GM23248 (cell line): Measurements from ENCODE around the gene CCDC169. TPM values are rescaled to one million over a fixed set of nuclear protein-coding genes. Genes with fewer than 3 reads are reported as not detected.
"Not testable (repeated sequence)": the region's sequence is repeated elsewhere in the genome, so short reads cannot be mapped to it uniquely, and the experiment has no call there.

Source experiments
- DNase-seq: peaks from one replicate; pipeline ENCODE4 v3.0.0-alpha.2; 2015
- H2AFZ ChIP-seq: fragments of 200-600 bp; sonication (generic); 2 replicates; pipeline ENCODE4 v1.6.1; 2016; ENCODE audit warnings: antibody characterized with exemption
- H3F3A ChIP-seq: fragments of 200-600 bp; sonication (generic); 2 replicates; pipeline ENCODE4 v1.6.1; 2016; ENCODE audit warnings: mild to moderate bottlenecking, antibody characterized with exemption, mixed run types; ENCODE audit not compliant: insufficient read depth
- H3K27ac ChIP-seq: fragments of 200-600 bp; sonication (generic); 2 replicates; pipeline ENCODE4 v1.5.1; 2016; ENCODE audit warnings: mild to moderate bottlenecking
- H3K27me3 ChIP-seq: fragments of 200-600 bp; sonication (generic); replicated peaks from 2 replicates; pipeline ENCODE4 v1.6.1; 2016; ENCODE audit warnings: mild to moderate bottlenecking; ENCODE audit not compliant: insufficient read depth
- H3K36me3 ChIP-seq: fragments of 200-600 bp; sonication (generic); 2 replicates; pipeline ENCODE4 v1.6.1; 2016; ENCODE audit warnings: low read depth, mild to moderate bottlenecking
- H3K4me1 ChIP-seq: fragments of 200-600 bp; sonication (generic); 2 replicates; pipeline ENCODE4 v1.6.1; 2016; ENCODE audit warnings: mild to moderate bottlenecking; ENCODE audit not compliant: insufficient read depth
- H3K4me2 ChIP-seq: fragments of 200-600 bp; sonication (generic); one replicate; pipeline ENCODE4 v1.6.1; 2016; ENCODE audit warnings: mild to moderate bottlenecking; ENCODE audit not compliant: unreplicated experiment
- H3K4me3 ChIP-seq: fragments of 200-600 bp; sonication (generic); 2 replicates; pipeline ENCODE4 v1.5.1; 2016; ENCODE audit warnings: mild to moderate bottlenecking
- H3K79me2 ChIP-seq: fragments of 200-600 bp; sonication (generic); 2 replicates; pipeline ENCODE4 v1.6.1; 2016; ENCODE audit warnings: mild to moderate bottlenecking; ENCODE audit not compliant: insufficient read depth
- H3K9ac ChIP-seq: fragments of 200-600 bp; sonication (generic); 2 replicates; pipeline ENCODE4 v1.6.1; 2016; ENCODE audit warnings: mild to moderate bottlenecking
- H3K9me2 ChIP-seq: fragments of 200-600 bp; sonication (generic); 2 replicates; pipeline ENCODE4 v1.6.1; 2016; ENCODE audit warnings: mixed run types, mild to moderate bottlenecking, moderate library complexity; ENCODE audit not compliant: insufficient read depth
- H3K9me3 ChIP-seq: fragments of 200-600 bp; sonication (generic); one replicate; pipeline ENCODE4 v1.6.1; 2017; ENCODE audit warnings: low read depth
- H4K20me1 ChIP-seq: fragments of 200-600 bp; sonication (generic); 2 replicates; pipeline ENCODE4 v1.6.0; 2016; ENCODE audit not compliant: insufficient read depth
- EZH2 ChIP-seq: fragments of 200-600 bp; sonication (generic); IDR thresholded peaks from 2 replicates; pipeline ENCODE4 v1.6.1; 2018; ENCODE audit warnings: antibody characterized with exemption, mild to moderate bottlenecking; ENCODE audit not compliant: insufficient read depth, poor library complexity, severe bottlenecking
- EZH2phosphoT487 ChIP-seq: fragments of 200-600 bp; sonication (generic); IDR thresholded peaks from 2 replicates; pipeline ENCODE4 v1.6.1; 2018; ENCODE audit warnings: antibody characterized with exemption, moderate library complexity, mild to moderate bottlenecking, low read depth; ENCODE audit not compliant: insufficient read depth
- WGBS, 2 experiments: methylation state at CpG; one replicate each; pipeline ENCODE4 v1.1.6; 2015 to 2017; ENCODE audit warnings: low lambda C conversion rate in 2 of 2, low coverage in 1 of 2; ENCODE audit errors: missing lambda C conversion rate in 2 of 2; 5-methylcytosine and 5-hydroxymethylcytosine counted together
- in situ Hi-C: fragments of 300-500 bp; cut with MboI; formaldehyde crosslinking; loops from 2 replicates; pipeline ENCODE4 v1.15.0; 2020
- polyA plus RNA-seq: library from polyadenylated mRNA; unstranded; fragments of >200 nt; fragmentation: Nextera tagmentation; extraction: Ambion mirVana; gene quantifications from 2 replicates; pipeline ENCODE4 v1.2.1, GENCODE V29; 2016
- total RNA-seq: library from RNA; depleted of rRNA; stranded (reverse); fragments of >200 nt; shearing (Covaris generic); gene quantifications from 2 replicates; pipeline ENCODE4 v1.2.3, GENCODE V29; 2014

CCDC169 gene
- total and polyA plus RNA-seq, 2 experiments from 2014 or later = 0.22 to 0.63 TPM

DNA sequence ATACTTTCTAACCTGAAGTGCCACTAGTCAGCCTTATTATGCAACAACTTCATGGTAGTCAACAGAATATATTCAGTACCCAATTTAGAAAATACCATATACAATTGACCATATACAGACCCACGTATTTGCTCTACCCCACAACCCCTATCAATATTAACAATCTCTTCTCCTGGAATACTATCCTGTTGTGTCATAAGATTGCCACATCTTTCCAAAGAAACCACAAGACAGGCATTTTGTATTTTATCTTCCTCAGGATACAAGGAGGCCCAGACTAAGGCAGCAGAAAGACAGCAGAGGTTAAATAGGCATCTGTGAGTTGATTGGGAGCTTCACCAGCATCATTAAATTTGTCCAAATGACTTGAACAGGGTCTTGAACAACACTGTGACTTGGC lies 44.1 kb upstream of the CCDC169 start:
- Histone ChIP-seq H3K4me1 (peaks cover 36% of the 10 kb centered on the region), H3K36me3 (no peaks in the 10 kb centered on the region), H3K9me2 (no peaks in the 10 kb centered on the region), H2AFZ (no peak overlapping the region), H4K20me1 (peaks cover 5% of the 10 kb centered on the region; the same call in 1 of the 2 replicates), H3K9ac (no peak overlapping the region), H3K9me3 (no peaks in the 10 kb centered on the region), H3K4me3 (0 out of 2 replicates have a peak overlapping the region, but pooled peaks have one; percentile 1), H3K79me2 (peaks cover 86% of the 10 kb centered on the region), H3K4me2 (peak overlapping the region; percentile 23), H3K27ac (peak overlapping the region; percentile 8), H3F3A (peaks cover 16% of the 10 kb centered on the region), H3K27me3 (no peaks in the 10 kb centered on the region)
- WGBS, 2 experiments = 5 to 24% methylated on average over 1 of the region's 1 CpG
- TF ChIP-seq EZH2 (no peak), EZH2phosphoT487 (no peak)
- DNase-seq = peak; percentile 55
- in situ Hi-C loops = no loop called here

DNA sequence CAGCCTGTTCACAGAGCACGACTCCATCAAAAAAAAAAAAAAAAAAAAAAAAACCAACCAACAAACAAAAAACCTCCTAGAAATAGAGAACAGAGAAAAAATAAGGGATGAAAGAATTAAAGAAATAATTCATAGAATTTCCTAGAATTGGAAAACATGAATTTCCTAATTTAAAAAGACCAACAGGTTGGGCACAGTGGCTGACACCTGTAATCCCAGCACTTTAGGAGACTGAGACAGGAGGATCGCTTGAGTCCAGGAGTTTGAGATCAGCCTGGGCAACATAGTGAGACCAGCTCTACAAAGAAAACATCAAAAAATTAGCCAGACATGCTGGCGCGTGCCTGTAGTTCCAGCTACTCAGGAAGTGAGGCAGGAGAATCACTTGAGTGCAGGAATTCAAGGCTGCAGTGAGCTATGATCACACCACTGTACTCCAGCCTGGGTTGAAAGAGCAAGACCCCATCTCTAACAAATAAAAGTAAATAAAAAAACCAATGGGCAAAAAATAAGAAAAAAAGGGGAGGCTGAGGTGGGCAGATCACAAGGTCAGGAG lies 42.1 kb upstream of the CCDC169 start:
- Histone ChIP-seq H3K27me3 (no peaks in the 10 kb centered on the region), H3K4me1 (peaks cover 36% of the 10 kb centered on the region), H3K36me3 (peaks cover 5% of the 10 kb centered on the region; the same call in 1 of the 2 replicates), H3K4me3 (no peak overlapping the region), H3K4me2 (no peak overlapping the region), H3K9me3 (no peaks in the 10 kb centered on the region), H3K79me2 (peaks cover 100% of the 10 kb centered on the region), H4K20me1 (peaks cover 5% of the 10 kb centered on the region; the same call in 1 of the 2 replicates), H3F3A (peaks cover 9% of the 10 kb centered on the region; the same call in 1 of the 2 replicates), H2AFZ (no peak overlapping the region), H3K27ac (no peak overlapping the region), H3K9ac (no peak overlapping the region), H3K9me2 (no peaks in the 10 kb centered on the region)
- 97 to 98% methylated on average over 4 of the region's 4 CpGs for WGBS, 2 experiments
- TF ChIP-seq EZH2phosphoT487 (no peak), EZH2 (no peak)
- in situ Hi-C loops = no loop called here
- DNase-seq = no peak

DNA sequence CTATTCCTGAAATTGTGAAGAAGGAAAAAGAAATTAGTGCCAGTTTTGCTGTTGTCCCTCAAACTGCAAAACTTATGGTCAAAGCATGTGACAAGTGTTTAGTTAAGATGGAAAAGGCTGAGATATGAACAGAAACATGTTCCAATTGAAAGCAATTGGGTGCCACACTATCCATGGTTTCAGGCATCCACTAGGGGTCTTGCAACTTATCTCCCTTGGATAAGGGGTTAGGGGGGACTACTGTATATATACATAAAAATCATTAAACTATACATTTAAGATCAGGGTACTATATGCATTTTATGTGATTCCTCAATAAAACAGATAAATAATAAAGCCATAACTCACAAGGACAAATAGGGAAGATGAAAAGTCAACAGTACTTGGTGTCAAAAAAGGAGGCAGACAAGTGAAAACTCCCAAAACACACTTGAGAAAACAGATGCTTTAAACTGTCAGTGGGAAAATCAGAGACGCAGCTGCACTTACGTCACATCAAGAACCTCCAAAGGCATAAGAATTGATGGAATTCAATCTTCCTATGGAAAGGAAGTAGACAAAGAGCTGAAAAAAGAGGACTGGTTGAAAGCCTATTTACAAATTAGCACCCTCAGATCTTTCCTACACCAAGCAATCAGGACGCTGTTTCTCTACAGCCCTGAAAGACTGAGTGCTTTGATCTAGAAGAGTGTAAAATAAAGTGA lies 40.5 kb upstream of the CCDC169 start:
- H3K9ac ChIP-seq = no peak overlapping the region
- H3K27me3 ChIP-seq = no peaks in the 10 kb centered on the region
- peaks cover 100% of the 10 kb centered on the region for H3K79me2 ChIP-seq
- 75 to 76% methylated on average over 3 of the region's 3 CpGs for WGBS, 2 experiments
- H3K4me2 ChIP-seq = no peak overlapping the region
- in situ Hi-C loops = no loop called here
- H3K36me3 ChIP-seq = peaks cover 9% of the 10 kb centered on the region; the same call in 1 of the 2 replicates
- peaks cover 5% of the 10 kb centered on the region; the same call in 1 of the 2 replicates for H4K20me1 ChIP-seq
- no peaks in the 10 kb centered on the region for H3K9me2 ChIP-seq
- no peak overlapping the region for H3K4me3 ChIP-seq
- no peaks in the 10 kb centered on the region for H3K9me3 ChIP-seq
- no peak overlapping the region for H2AFZ ChIP-seq
- H3F3A ChIP-seq = peaks cover 4% of the 10 kb centered on the region; the same call in 1 of the 2 replicates
- H3K27ac ChIP-seq = no peak overlapping the region
- TF ChIP-seq EZH2phosphoT487 (no peak), EZH2 (no peak)
- peaks cover 31% of the 10 kb centered on the region for H3K4me1 ChIP-seq
- no peak for DNase-seq

- peak; percentile 66 for DNase-seq
- in situ Hi-C loops = no loop called here
Measured at GRCh38 chr13:36332986-36333385, 35.4 kb upstream of the CCDC169 start.

DNA sequence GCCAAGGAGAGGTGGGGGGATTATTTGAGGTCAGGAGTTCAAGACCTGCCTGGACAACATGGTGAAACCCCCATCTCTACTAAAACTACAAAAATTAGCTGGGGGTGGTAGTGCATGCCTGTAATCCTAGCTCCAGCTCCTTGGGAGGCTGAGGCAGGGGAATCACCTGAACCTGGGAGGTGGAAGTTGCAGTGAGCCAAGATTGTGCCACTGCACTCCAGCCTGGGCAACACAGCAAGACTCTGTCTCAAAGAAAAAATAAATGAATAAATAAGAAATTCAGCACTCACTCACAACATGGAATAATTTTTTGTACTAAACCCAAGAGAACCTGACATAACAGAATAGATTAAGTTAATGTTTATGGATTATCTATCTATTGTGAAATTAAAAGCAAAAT lies 34.6 kb upstream of the CCDC169 start:
- H3K4me1 ChIP-seq = peaks cover 18% of the 10 kb centered on the region
- peak overlapping the region; percentile 55 for H3K4me2 ChIP-seq
- peaks cover 46% of the 10 kb centered on the region for H3K36me3 ChIP-seq
- DNase-seq, H4K20me1 ChIP-seq, H3K9me2 ChIP-seq, H2AFZ ChIP-seq, H3F3A ChIP-seq, H3K9ac ChIP-seq, H3K27me3 ChIP-seq, H3K4me3 ChIP-seq, in situ Hi-C loops, H3K9me3 ChIP-seq: not testable (repeated sequence)
- peak overlapping the region; percentile 21; the same call in 1 of the 2 replicates for H3K27ac ChIP-seq
- peaks cover 99% of the 10 kb centered on the region for H3K79me2 ChIP-seq

More at GRCh38 chr13:36332986-36333385, 35.4 kb upstream of the CCDC169 start:
- no peak for TF ChIP-seq EZH2
- no peak for TF ChIP-seq EZH2phosphoT487
- peak overlapping the region; percentile 55 for H3K4me2 ChIP-seq
- H3K9me3 ChIP-seq = no peaks in the 10 kb centered on the region
- H4K20me1 ChIP-seq = no peaks in the 10 kb centered on the region
- H3K9me2 ChIP-seq = no peaks in the 10 kb centered on the region
- peaks cover 100% of the 10 kb centered on the region for H3K79me2 ChIP-seq
- H3K27ac ChIP-seq = peak overlapping the region; percentile 23; the same call in 1 of the 2 replicates
- H3K27me3 ChIP-seq = no peaks in the 10 kb centered on the region
- no peak overlapping the region for H3K9ac ChIP-seq
- H2AFZ ChIP-seq = no peak overlapping the region
- H3K4me1 ChIP-seq = peaks cover 18% of the 10 kb centered on the region
- H3K36me3 ChIP-seq = peaks cover 38% of the 10 kb centered on the region
- H3K4me3 ChIP-seq = peak overlapping the region; percentile 44
- no peaks in the 10 kb centered on the region for H3F3A ChIP-seq
